ENCODE data around the gene DAB1.
A peak's percentile ranks its signal among the peaks of the same experiment; 100 is the strongest.

DAB1 gene

GRCh38 chr1:57279909-57280666, 143.8 kb downstream of the DAB1 start:
- DNase-seq (ENCODE audit: low read depth), result peak; percentile 4
- TF ChIP-seq CTCF (IDR thresholded peaks at IDR 0.05; ENCODE audit: low read depth, low read length, missing control alignments), result no peak
- H3K4me3 ChIP-seq (ENCODE audit: low read depth, low read length), result no peak overlapping the region
- in situ Hi-C loops (cut with HindIII; ENCODE audit: low sequenced_read_pairs), result no loop called here

- H3K4me3 ChIP-seq (ENCODE audit: low read depth, low read length), result no peak overlapping the region
- no peak for DNase-seq (ENCODE audit: low read depth)
- no peak for TF ChIP-seq CTCF (IDR thresholded peaks at IDR 0.05; ENCODE audit: low read depth, low read length, missing control alignments)
- in situ Hi-C loops (cut with HindIII; ENCODE audit: low sequenced_read_pairs), result no loop called here
Observed at GRCh38 chr1:57278558-57278957, 145.3 kb downstream of the DAB1 start.

DNA sequence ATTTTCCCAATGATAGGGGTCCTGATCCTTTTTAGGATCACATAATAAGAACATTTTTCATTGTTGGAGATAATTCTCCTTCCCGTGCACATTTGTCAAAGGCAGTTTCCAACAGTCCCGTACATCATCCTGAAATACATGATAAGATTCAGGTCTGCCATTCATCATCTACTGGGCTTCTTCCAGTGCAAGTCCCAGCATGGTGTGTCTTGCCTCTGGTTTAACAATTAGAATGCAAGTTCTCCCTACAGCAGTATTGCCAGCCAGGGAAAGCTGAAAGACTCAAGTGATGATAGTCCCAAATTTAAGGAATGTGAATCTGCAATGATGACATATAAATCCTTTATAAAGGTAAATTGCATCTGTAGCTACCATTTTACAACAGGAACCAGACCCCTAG, 146.2 kb downstream of the DAB1 start:
- no peak overlapping the region for H3K4me3 ChIP-seq (ENCODE audit: low read depth, low read length)
- no peak for DNase-seq (ENCODE audit: low read depth)
- in situ Hi-C loops (cut with HindIII; ENCODE audit: low sequenced_read_pairs), result no loop called here
- no peak for TF ChIP-seq CTCF (IDR thresholded peaks at IDR 0.05; ENCODE audit: low read depth, low read length, missing control alignments)

GRCh38 chr1:57276918-57277317, 146.9 kb downstream of the DAB1 start:
- no peak for TF ChIP-seq CTCF (IDR thresholded peaks at IDR 0.05; ENCODE audit: low read depth, low read length, missing control alignments)
- no peak overlapping the region for H3K4me3 ChIP-seq (ENCODE audit: low read depth, low read length)
- no peak for DNase-seq (ENCODE audit: low read depth)
- in situ Hi-C loops (cut with HindIII; ENCODE audit: low sequenced_read_pairs), result no loop called here

DNA sequence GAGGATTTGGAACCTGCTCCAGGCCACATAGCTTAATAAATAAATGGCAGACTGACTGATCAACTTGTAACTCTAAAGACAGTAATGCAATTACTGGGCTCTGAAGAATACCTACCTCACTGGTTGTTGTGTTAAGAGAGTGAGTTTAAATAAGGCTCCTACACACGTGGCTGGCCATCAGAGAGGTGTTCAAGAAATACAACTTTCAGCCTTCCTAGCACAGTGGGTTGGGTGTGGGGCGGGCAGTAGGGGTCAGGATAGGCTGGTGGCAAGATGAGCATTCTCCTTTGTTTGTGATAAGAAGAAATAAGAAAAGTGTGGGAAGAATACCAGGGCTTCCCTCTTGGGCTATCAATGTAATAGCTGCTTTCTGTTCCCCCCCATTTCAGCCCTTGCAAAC, 151.3 kb downstream of the DAB1 start:
- TF ChIP-seq CTCF (IDR thresholded peaks at IDR 0.05; ENCODE audit: low read depth, low read length, missing control alignments), result no peak
- in situ Hi-C loops (cut with HindIII; ENCODE audit: low sequenced_read_pairs), result no loop called here
- DNase-seq (ENCODE audit: low read depth), result no peak
- no peak overlapping the region for H3K4me3 ChIP-seq (ENCODE audit: low read depth, low read length)

DNA sequence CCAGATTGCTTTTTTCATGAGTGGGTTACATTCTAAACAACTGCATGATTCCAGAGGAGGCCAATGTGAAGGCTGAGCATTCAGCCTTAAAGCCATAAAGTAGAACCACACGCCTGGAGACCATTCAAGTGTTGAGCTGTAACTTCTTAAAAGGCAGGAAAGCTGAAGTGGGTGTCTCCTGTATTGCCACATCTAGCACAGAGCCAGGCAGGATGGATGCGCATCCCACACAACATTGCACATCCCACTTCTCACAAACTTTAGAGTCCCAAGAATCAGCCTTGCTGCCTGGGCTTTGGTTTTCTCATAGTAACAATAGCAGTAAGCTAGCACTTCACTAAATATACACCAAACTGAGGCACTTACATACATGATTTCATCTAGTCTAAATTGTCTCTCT, 151.7 kb downstream of the DAB1 start:
- in situ Hi-C loops (cut with HindIII; ENCODE audit: low sequenced_read_pairs), result no loop called here
- TF ChIP-seq CTCF (IDR thresholded peaks at IDR 0.05; ENCODE audit: low read depth, low read length, missing control alignments), result no peak
- H3K4me3 ChIP-seq (ENCODE audit: low read depth, low read length), result no peak overlapping the region
- no peak for DNase-seq (ENCODE audit: low read depth)
